H1 (cell line): Measurements from ENCODE around the gene LONP2.

Experiments
- EP300 ChIP-seq, 2 experiments: IDR thresholded peaks; 1 replicate in 1 of 2; 2 replicates in 1 of 2; pipeline ENCODE4 v1.6.1; 2011 to 2012; ENCODE audit warnings: low read depth in 2 of 2, low read length in 2 of 2, mild to moderate bottlenecking in 2 of 2, borderline replicate concordance in 1 of 2, inconsistent platforms in 1 of 2, moderate library complexity in 1 of 2
- POLR2AphosphoS5 ChIP-seq: IDR thresholded peaks from 2 replicates; pipeline ENCODE4 v1.6.1; 2011; ENCODE audit warnings: low read depth, low read length
- TF ChIP-seq, protein P1 (sequence below), 3 experiments: IDR thresholded peaks; 1 replicate in 2 of 3; 2 replicates in 1 of 3; pipeline versions ENCODE4 v1.5.1 to v1.6.1; 2011; ENCODE audit warnings: low read length in 3 of 3, mild to moderate bottlenecking in 3 of 3, inconsistent platforms in 2 of 3, low read depth in 1 of 3, moderate library complexity in 1 of 3; ENCODE audit not compliant: insufficient read depth in 1 of 3; ENCODE audit errors: control extremely low read depth in 1 of 3

DNA sequence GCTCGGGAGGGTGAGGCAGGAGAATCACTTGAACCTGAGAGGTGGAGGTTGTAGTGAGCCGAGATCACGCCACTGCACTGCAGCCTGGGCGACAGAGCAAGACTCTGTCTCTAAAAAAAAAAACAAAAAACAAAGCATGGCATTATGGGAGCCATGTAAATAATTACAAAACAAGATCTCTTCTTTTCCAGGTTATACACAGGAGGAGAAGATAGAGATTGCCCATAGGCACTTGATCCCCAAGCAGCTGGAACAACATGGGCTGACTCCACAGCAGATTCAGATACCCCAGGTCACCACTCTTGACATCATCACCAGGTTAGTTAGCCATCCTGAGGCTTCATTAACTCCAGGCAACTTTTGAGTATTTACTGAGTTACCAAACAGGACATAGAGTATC is 55.4 kb downstream of the LONP2 start:
- TF ChIP-seq, protein P1, sequence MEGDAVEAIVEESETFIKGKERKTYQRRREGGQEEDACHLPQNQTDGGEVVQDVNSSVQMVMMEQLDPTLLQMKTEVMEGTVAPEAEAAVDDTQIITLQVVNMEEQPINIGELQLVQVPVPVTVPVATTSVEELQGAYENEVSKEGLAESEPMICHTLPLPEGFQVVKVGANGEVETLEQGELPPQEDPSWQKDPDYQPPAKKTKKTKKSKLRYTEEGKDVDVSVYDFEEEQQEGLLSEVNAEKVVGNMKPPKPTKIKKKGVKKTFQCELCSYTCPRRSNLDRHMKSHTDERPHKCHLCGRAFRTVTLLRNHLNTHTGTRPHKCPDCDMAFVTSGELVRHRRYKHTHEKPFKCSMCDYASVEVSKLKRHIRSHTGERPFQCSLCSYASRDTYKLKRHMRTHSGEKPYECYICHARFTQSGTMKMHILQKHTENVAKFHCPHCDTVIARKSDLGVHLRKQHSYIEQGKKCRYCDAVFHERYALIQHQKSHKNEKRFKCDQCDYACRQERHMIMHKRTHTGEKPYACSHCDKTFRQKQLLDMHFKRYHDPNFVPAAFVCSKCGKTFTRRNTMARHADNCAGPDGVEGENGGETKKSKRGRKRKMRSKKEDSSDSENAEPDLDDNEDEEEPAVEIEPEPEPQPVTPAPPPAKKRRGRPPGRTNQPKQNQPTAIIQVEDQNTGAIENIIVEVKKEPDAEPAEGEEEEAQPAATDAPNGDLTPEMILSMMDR (IDR thresholded peaks at IDR 0.05; ENCODE audit: control extremely low read depth in 1 of 3, insufficient read depth in 1 of 3, low read depth in 1 of 3, low read length in 3 of 3): no peak
- TF ChIP-seq EP300 (IDR thresholded peaks at IDR 0.05; ENCODE audit: borderline replicate concordance in 1 of 2, low read depth in 2 of 2, low read length in 2 of 2) (no peak), POLR2AphosphoS5 (no peak)
